HG02885 (cell line): ENCODE measurements around the gene TIAM1.
"Not testable (repeated sequence)": the region's sequence is repeated elsewhere in the genome, so short reads cannot be mapped to it uniquely, and the experiment has no call there.

Source experiments
- ATAC-seq: cut with Tn5 transposase; IDR thresholded peaks from one replicate; pipeline ENCODE4 v1.9.1; 2021; ENCODE audit warnings: mild to moderate bottlenecking; ENCODE audit not compliant: unreplicated experiment, poor library complexity

The TIAM1 gene

GRCh38 chr21:31258073-31258472 lies 86.0 kb downstream of the TIAM1 start:
- ATAC-seq = no peak

GRCh38 chr21:31257265-31257664 lies 86.8 kb downstream of the TIAM1 start:
- no peak for ATAC-seq

GRCh38 chr21:31255896-31256295 lies 88.2 kb downstream of the TIAM1 start:
- no peak for ATAC-seq

- no peak for ATAC-seq
Measured at GRCh38 chr21:31255036-31255435, 89.0 kb downstream of the TIAM1 start.

GRCh38 chr21:31254131-31254530 lies 89.9 kb downstream of the TIAM1 start:
- no peak for ATAC-seq

- no peak for ATAC-seq
Measured at GRCh38 chr21:31253684-31254083, 90.4 kb downstream of the TIAM1 start.

- no peak for ATAC-seq
Measured at GRCh38 chr21:31252611-31253010, 91.5 kb downstream of the TIAM1 start.

- no peak for ATAC-seq
Measured at GRCh38 chr21:31252091-31252490, 92.0 kb downstream of the TIAM1 start.

GRCh38 chr21:31251686-31252085 lies 92.4 kb downstream of the TIAM1 start:
- no peak for ATAC-seq

GRCh38 chr21:31248598-31248997 lies 95.5 kb downstream of the TIAM1 start:
- no peak for ATAC-seq

GRCh38 chr21:31243611-31244010 lies 100.5 kb downstream of the TIAM1 start:
- ATAC-seq = no peak

- ATAC-seq = no peak
Measured at GRCh38 chr21:31236528-31236927, 107.5 kb downstream of the TIAM1 start.

GRCh38 chr21:31235671-31236450 lies 108.2 kb downstream of the TIAM1 start:
- ATAC-seq = no peak

- ATAC-seq = no peak
Measured at GRCh38 chr21:31234936-31235335, 109.1 kb downstream of the TIAM1 start.

- ATAC-seq = no peak
Measured at GRCh38 chr21:31233711-31234110, 110.3 kb downstream of the TIAM1 start.

- ATAC-seq = no peak
Measured at GRCh38 chr21:31232344-31232743, 111.7 kb downstream of the TIAM1 start.

- ATAC-seq = no peak
Measured at GRCh38 chr21:31230937-31231336, 113.1 kb downstream of the TIAM1 start.

- not testable (repeated sequence) for ATAC-seq
Measured at GRCh38 chr21:31228723-31229122, 115.3 kb downstream of the TIAM1 start.

GRCh38 chr21:31225713-31226112 lies 118.3 kb downstream of the TIAM1 start:
- ATAC-seq = no peak

- ATAC-seq = no peak
Measured at GRCh38 chr21:31222142-31222541, 121.9 kb downstream of the TIAM1 start.

- no peak for ATAC-seq
Measured at GRCh38 chr21:31221043-31221442, 123.0 kb downstream of the TIAM1 start.

GRCh38 chr21:31220575-31220974 lies 123.5 kb downstream of the TIAM1 start:
- ATAC-seq = no peak
